ENCODE measurements around the gene CD247.

The CD247 gene

GRCh38 chr1:167463875-167464575, 54.3 kb downstream of the CD247 start:
- no peak for DNase-seq (ENCODE audit: extremely low read depth in 1 of 2, low read depth in 1 of 2)

DNA sequence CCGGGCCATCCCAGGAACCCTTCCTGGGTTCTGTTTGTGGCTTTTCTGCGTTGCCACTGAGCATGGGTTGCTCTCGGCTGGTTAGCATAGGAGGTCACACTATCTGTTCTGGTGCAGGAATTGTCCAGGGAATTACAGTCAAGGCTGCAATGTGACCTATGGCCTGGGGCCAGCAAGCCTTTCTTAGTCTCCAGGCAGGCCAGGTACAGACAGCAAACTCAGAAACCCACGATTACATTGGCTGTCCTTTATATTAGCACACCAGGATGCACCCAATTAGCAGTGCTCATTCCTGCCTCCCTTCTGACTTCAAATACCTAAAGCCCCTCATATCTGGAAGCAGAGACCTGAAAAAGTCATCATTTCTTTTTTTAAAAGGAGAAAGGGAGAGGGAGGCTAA, 55.2 kb downstream of the CD247 start:
- no peak for DNase-seq (ENCODE audit: extremely low read depth in 1 of 2, low read depth in 1 of 2)

DNA sequence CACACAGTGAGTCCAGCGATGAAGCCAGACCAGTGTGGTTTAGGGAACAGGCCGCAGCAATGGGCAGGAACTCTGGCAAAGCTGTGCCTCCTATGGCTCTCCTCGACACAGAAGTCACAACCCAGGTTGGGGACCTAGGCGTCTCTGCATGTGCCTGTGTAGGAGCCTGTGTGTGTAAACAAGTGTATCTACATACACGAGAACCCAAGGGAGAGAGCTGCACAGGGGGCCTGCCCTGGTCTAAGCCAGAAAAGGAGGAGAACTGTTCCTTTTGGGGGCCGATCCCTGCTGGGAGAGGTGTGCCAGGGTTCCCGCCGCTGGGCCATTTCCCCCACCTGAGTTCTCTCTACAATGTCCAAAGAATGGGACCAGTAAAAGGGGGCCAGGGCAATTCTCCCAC, 56.0 kb downstream of the CD247 start:
- no peak for DNase-seq (ENCODE audit: extremely low read depth in 1 of 2, low read depth in 1 of 2)

GRCh38 chr1:167460836-167461235, 57.5 kb downstream of the CD247 start:
- no peak for DNase-seq (ENCODE audit: extremely low read depth in 1 of 2, low read depth in 1 of 2)

GRCh38 chr1:167457936-167458584, 60.3 kb downstream of the CD247 start:
- DNase-seq (ENCODE audit: extremely low read depth in 1 of 2, low read depth in 1 of 2) = no peak

- no peak for DNase-seq (ENCODE audit: extremely low read depth in 1 of 2, low read depth in 1 of 2)
Observed at GRCh38 chr1:167456926-167457325, 61.4 kb downstream of the CD247 start.

- no peak for DNase-seq (ENCODE audit: extremely low read depth in 1 of 2, low read depth in 1 of 2)
Observed at GRCh38 chr1:167456524-167456923, 61.8 kb downstream of the CD247 start.

DNA sequence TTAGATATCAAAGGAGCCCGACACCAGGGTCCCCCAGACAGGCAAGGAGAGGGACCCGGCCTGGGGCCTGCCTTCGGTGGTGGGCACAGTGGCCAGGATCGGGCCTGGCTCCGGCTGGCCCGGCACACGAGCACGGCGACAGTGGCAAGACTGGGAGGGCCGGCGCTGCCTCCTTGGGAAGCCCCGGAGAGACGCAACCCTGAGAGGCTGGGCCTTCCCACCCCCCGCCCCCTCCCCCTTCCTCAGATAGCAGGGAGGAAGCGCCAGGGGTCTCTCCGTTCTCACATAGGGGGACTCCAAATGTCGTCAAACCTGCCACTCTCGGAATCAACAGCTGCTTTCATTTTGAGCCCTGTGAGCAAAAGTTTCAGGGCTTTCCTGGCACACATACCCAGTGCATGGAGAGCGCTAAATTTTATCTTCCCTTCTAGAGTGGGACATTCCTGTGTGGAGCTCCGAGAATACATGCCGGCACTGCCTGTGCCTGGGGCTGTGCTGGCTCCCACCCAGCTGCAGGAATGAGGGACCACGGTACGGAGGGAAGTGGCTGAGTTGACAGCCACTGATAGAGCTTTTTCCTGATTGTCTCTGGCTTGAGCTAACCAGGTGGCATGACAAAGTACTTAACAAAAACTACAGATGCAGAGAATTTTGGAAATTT, 62.4 kb downstream of the CD247 start:
- no peak for DNase-seq (ENCODE audit: extremely low read depth in 1 of 2, low read depth in 1 of 2)

DNA sequence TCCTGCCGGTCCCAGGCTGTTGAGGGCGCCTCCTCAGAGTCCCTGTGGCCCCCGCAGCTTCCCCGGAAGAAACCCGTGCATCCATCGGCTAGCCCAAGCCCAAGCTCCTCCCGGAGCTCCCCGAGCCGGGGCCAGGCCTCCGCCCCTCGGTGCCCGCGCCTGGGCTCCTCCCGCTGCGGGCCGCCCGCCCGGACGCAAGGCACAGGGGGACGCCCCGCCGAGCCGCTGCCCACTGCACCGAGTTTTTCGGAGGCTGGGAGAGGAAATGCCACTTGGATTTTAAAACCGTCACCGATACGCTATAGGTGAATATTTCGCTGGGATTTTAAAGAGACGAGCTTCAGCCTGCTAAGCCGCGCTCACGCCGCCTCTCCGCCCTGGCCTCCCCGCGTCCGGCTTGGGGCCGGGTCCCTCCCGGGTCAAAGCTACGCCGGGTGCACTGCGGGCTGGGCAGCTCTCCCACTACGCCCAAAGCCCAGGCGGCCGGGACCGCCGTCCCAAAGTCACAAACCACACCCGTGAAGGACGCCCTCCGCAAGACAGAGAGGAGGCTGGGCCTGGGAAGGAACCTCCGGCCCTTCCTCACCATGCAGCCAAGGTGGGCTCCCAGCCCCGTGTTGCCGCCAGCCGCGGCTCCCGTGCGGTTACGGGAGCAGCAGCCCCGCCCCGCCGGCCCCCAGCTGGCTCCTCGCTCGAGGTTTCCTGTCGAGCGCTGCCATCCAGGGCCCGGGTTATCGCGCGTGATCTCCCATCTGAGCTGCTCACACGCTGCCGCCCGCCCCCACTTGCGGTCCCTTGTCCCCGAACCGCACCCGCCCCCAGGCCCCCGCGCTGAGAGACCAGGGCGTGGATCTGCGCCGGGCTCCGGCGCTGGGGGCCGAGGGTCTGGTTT, 63.2 kb downstream of the CD247 start:
- peak in 1 of 2 donors; percentile 70 for DNase-seq (ENCODE audit: extremely low read depth in 1 of 2, low read depth in 1 of 2)

GRCh38 chr1:167454304-167454893, 63.9 kb downstream of the CD247 start:
- no peak for DNase-seq (ENCODE audit: extremely low read depth in 1 of 2, low read depth in 1 of 2)

DNA sequence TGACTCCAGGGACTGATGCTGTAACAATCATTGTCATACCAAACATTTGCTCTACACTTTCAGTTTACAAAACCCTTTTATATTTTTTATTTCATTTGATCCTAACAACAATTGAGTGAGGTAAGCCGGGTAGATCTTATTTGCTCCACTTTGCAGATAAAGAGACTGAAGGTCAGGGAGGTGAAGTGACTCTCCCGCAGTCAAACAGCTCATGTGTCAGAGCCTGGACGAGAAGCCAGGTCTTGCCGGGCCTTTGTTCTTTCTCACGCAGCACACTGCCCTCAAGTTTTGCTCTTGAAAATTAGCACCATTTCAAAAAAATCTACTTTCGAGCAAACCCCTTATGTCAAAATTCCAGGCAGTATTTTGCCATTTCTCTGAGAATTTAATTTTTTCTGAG, 65.2 kb downstream of the CD247 start:
- no peak for DNase-seq (ENCODE audit: extremely low read depth in 1 of 2, low read depth in 1 of 2)

GRCh38 chr1:167452483-167452882, 65.8 kb downstream of the CD247 start:
- DNase-seq (ENCODE audit: extremely low read depth in 1 of 2, low read depth in 1 of 2) = no peak

GRCh38 chr1:167450843-167451242, 67.5 kb downstream of the CD247 start:
- DNase-seq (ENCODE audit: extremely low read depth in 1 of 2, low read depth in 1 of 2) = no peak

GRCh38 chr1:167447521-167448136, 70.7 kb downstream of the CD247 start:
- peak; percentile 50 to 76 for DNase-seq (ENCODE audit: extremely low read depth in 1 of 2, low read depth in 1 of 2)

GRCh38 chr1:167446966-167447365, 71.4 kb downstream of the CD247 start:
- DNase-seq (ENCODE audit: extremely low read depth in 1 of 2, low read depth in 1 of 2) = no peak

GRCh38 chr1:167443757-167444156, 74.6 kb downstream of the CD247 start:
- no peak for DNase-seq (ENCODE audit: extremely low read depth in 1 of 2, low read depth in 1 of 2)

GRCh38 chr1:167442854-167443565, 75.3 kb downstream of the CD247 start:
- no peak for DNase-seq (ENCODE audit: extremely low read depth in 1 of 2, low read depth in 1 of 2)

GRCh38 chr1:167442142-167442848, 76.0 kb downstream of the CD247 start:
- peak; percentile 66 to 84 for DNase-seq (ENCODE audit: extremely low read depth in 1 of 2, low read depth in 1 of 2)

DNA sequence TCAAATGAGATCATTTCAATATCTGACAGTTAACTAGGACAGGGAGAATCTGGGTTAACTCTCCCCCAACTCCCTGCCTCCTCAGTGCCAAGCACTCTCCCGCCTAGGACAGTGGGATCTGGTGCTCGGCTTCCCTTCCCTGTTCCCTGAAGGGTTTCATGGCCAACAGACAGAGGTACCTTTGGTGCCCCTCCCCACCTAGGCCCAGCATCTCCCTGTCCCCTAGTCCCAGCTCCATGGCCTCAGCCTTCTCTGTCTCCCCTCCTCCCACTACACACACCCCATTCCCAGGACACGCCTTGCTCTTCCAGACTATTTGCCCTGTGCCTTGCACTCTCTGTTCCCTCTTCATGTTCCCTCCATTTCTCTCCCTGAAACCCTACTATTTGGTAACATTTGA, 77.1 kb downstream of the CD247 start:
- no peak for DNase-seq (ENCODE audit: extremely low read depth in 1 of 2, low read depth in 1 of 2)
